Neuronal stem cell (in vitro differentiated cells): ENCODE measurements around the gene FAM219A.
"Not testable (repeated sequence)": the region's sequence is repeated elsewhere in the genome, so short reads cannot be mapped to it uniquely, and the experiment has no call there.

Experiments used
- DNase-seq: peaks from one replicate; pipeline ENCODE4 v3.0.0-alpha.2; 2013; ENCODE audit warnings: low spot score
- H2AFZ ChIP-seq: one replicate; pipeline ENCODE4 v1.6.1; 2013; ENCODE audit warnings: mild to moderate bottlenecking, low read length, inconsistent platforms
- H2AK5ac ChIP-seq: 2 replicates; pipeline ENCODE4 v1.6.1; 2013; ENCODE audit warnings: low read depth, mild to moderate bottlenecking, inconsistent platforms, low read length, moderate library complexity, mixed read lengths
- H2BK120ac ChIP-seq: 2 replicates; pipeline ENCODE4 v1.6.1; 2013; ENCODE audit warnings: low read depth, mild to moderate bottlenecking, inconsistent platforms, low read length, moderate library complexity, mixed read lengths
- H2BK12ac ChIP-seq: one replicate; pipeline ENCODE4 v1.6.1; 2013; ENCODE audit warnings: low read length, inconsistent platforms
- H2BK15ac ChIP-seq: 2 replicates; pipeline ENCODE4 v1.6.1; 2013; ENCODE audit warnings: mild to moderate bottlenecking, low read length, inconsistent platforms, mixed read lengths
- H2BK5ac ChIP-seq: one replicate; pipeline ENCODE4 v1.6.1; 2013; ENCODE audit warnings: inconsistent platforms, mild to moderate bottlenecking, low read length, moderate library complexity
- H3K14ac ChIP-seq: one replicate; pipeline ENCODE4 v1.6.1; 2013; ENCODE audit warnings: low read length, inconsistent platforms
- H3K18ac ChIP-seq: 2 replicates; pipeline ENCODE4 v1.6.1; 2013; ENCODE audit warnings: low read length, inconsistent platforms
- H3K23ac ChIP-seq: 2 replicates; pipeline ENCODE4 v1.6.1; 2013; ENCODE audit warnings: low read depth, mild to moderate bottlenecking, mixed read lengths, low read length, inconsistent platforms; ENCODE audit not compliant: poor library complexity
- H3K27ac ChIP-seq: replicated peaks from 3 replicates; pipeline ENCODE4 v1.5.1; 2013; ENCODE audit warnings: low read length, inconsistent platforms
- H3K27me3 ChIP-seq, 3 experiments: 2 replicates each; pipeline ENCODE4 v1.6.1; 2013; ENCODE audit warnings: low read length in 3 of 3, mild to moderate bottlenecking in 2 of 3, inconsistent platforms in 1 of 3, low read depth in 1 of 3, mixed read lengths in 1 of 3, moderate library complexity in 1 of 3; ENCODE audit not compliant: control insufficient read depth in 3 of 3, insufficient read depth in 3 of 3
- H3K36me3 ChIP-seq, 2 donors: replicated peaks in 1 of 2; 2 replicates each; pipeline ENCODE4 v1.6.1; 2013; ENCODE audit warnings: low read length in 2 of 2; ENCODE audit not compliant: control insufficient read depth in 2 of 2, insufficient read depth in 2 of 2
- H3K4ac ChIP-seq: 2 replicates; pipeline ENCODE4 v1.6.1; 2013; ENCODE audit warnings: inconsistent platforms, mild to moderate bottlenecking, low read length, moderate library complexity
- H3K4me1 ChIP-seq, 2 donors: 1 replicate in 1 of 2; 2 replicates in 1 of 2; pipeline ENCODE4 v1.6.1; 2013; ENCODE audit warnings: low read length in 2 of 2, low read depth in 1 of 2; ENCODE audit not compliant: control insufficient read depth in 2 of 2, insufficient read depth in 1 of 2
- H3K4me2 ChIP-seq: one replicate; pipeline ENCODE4 v1.6.1; 2013; ENCODE audit warnings: mild to moderate bottlenecking, low read length, inconsistent platforms; ENCODE audit not compliant: insufficient read depth, poor library complexity, severe bottlenecking
- H3K4me3 ChIP-seq, 2 donors: 2 replicates each; pipeline ENCODE4 v1.5.1; 2013; ENCODE audit warnings: low read length in 2 of 2, mild to moderate bottlenecking in 2 of 2, inconsistent platforms in 1 of 2, moderate library complexity in 1 of 2
- H3K79me1 ChIP-seq: one replicate; pipeline ENCODE4 v1.6.1; 2013; ENCODE audit warnings: low read depth, mild to moderate bottlenecking, inconsistent platforms, low read length, moderate library complexity
- H3K9ac ChIP-seq: one replicate; pipeline ENCODE4 v1.6.1; 2013; ENCODE audit warnings: mild to moderate bottlenecking, low read depth, low read length, inconsistent platforms; ENCODE audit not compliant: poor library complexity
- H3K9me3 ChIP-seq, 2 donors: replicated peaks in 1 of 2; 2 replicates each; pipeline versions ENCODE3 to v1.6.1; 2013; ENCODE audit warnings: low read length in 2 of 2, mild to moderate bottlenecking in 2 of 2, inconsistent platforms in 1 of 2, low read depth in 1 of 2, mixed read lengths in 1 of 2, moderate library complexity in 1 of 2; ENCODE audit not compliant: control insufficient read depth in 2 of 2, insufficient read depth in 1 of 2
- H4K8ac ChIP-seq: one replicate; pipeline ENCODE4 v1.6.1; 2013; ENCODE audit warnings: low read depth, mild to moderate bottlenecking, inconsistent platforms, low read length, moderate library complexity
- H4K91ac ChIP-seq: one replicate; pipeline ENCODE4 v1.6.1; 2013; ENCODE audit warnings: low read length, low read depth, mild to moderate bottlenecking, inconsistent platforms; ENCODE audit not compliant: poor library complexity
- WGBS, 2 donors: extraction: QIAGEN DNeasy Blood & Tissue Kit; methylation state at CpG; one replicate each; pipeline ENCODE4 v1.1.7; 2013; ENCODE audit warnings: missing lambda C conversion rate in 2 of 2, mixed read lengths in 1 of 2; ENCODE audit not compliant: insufficient read length in 2 of 2, insufficient replicate concordance in 1 of 2; ENCODE audit errors: extremely low coverage in 2 of 2; 5-methylcytosine and 5-hydroxymethylcytosine counted together

FAM219A gene

DNA sequence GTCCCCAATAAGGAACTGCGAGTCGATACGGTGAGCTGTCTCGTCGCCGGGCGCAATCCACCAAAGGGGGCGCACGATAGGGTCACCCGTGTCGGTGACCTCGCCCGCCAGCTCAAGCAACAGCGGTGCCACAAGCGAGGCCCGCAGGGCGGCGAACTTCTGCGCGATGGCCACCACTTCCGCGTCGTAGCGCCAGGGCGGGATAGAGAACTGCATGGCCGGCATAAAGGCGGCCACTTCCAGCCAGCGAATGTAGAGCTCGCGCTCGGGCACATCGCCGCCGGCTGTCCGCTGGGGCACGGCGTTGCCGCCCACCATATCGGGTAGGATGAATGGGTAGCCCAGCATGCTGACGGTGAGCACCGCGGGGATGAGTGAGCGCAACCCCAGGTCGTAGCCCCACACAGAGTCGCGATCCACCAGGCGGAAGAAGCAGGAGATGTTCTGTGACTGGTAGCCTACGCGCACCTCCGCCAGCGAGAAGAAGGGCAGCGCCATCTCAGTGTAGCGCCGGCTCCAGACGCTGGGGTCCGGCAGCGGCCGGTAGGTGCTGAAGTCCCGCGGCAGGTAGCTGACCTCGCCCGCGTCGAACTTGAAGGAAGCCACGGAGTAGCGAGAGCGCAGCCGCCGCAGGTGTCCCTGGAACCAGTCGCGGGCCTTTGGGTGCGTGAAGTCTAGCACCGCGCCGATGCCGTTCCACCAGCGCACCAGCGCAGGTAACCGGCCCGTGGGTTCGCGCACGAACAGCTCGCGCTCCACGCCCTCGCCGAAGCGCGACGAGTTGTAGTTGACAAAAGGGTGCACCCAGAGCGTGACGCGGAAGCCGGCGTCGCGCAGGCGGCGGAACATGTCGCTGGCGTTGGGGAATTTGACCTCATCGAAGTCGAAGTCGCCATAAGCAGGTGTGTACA, 87.1 kb downstream of the FAM219A start:
- Histone ChIP-seq H3K79me1 (no peaks in the 10 kb centered on the region), H3K14ac (peak overlapping the region; percentile 28), H2AK5ac (peak overlapping the region; percentile 64), H2AFZ (no peak overlapping the region), H3K27me3 (peaks cover 0 to 16% (median 10%) of the 10 kb centered on the region in 3 experiments), H3K4me2 (no peak overlapping the region), H4K91ac (peak overlapping the region; percentile 27), H3K4me3 (peak overlapping the region in 1 of 2 donors; percentile 37), H3K18ac (peak overlapping the region; percentile 41), H4K8ac (peak overlapping the region; percentile 89), H2BK12ac (no peak overlapping the region), H3K27ac (no peak overlapping the region), H3K23ac (peak overlapping the region; percentile 76), H2BK5ac (no peak overlapping the region), H3K9ac (no peak overlapping the region), H3K9me3 (peaks cover 5 to 36% of the 10 kb centered on the region in 2 donors), H3K4me1 (peaks cover 3 to 4% of the 10 kb centered on the region in 2 donors), H2BK15ac (peak overlapping the region; percentile 22), H3K4ac (no peak overlapping the region), H3K36me3 (peaks cover 0 to 8% of the 10 kb centered on the region in 2 donors), H2BK120ac (no peak overlapping the region)
- no CpG with 5 or more reads among the region's 105 CpGs for WGBS, 2 donors
- no peak for DNase-seq

DNA sequence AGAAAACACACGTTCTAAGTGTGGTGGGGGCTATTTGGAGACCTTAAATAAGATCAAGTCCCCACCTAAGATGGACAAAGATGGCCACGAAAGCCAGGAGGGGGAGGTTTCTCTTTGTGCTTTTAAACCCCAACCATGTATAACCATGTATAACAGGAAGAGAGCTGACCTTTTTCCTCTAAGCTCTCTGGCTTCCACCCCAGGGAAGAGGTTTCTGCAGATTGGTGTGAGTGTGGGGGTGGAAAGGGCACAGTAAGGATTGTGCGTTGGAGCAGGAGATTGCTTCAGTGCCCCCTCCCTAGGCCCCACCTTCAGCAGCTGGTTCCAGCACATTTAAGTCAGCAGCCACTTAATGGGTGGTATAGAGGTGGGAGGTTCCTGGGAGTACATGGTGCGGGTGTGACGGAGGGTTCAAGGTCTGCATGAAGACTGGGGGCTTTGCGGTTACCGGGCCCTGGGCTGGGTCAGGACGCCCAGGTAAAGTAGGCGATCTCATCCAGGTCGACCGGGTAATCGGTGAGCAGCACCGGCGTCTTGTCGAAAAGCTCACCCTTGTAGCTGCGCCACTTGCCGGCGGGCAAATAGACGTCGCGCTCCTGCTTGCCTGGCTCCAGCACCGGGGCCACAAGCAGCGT, 87.9 kb downstream of the FAM219A start:
- H2BK5ac ChIP-seq: no peak overlapping the region
- no peaks in the 10 kb centered on the region for H3K4me1 ChIP-seq
- no peaks in the 10 kb centered on the region for H3K79me1 ChIP-seq
- peaks cover 0 to 8% (median 3%) of the 10 kb centered on the region in 3 experiments for H3K27me3 ChIP-seq
- no peak overlapping the region for H2BK12ac ChIP-seq
- no peak overlapping the region for H3K27ac ChIP-seq
- H3K23ac ChIP-seq: peak overlapping the region; percentile 76
- no peak overlapping the region for H3K4me3 ChIP-seq
- no CpG with 5 or more reads among the region's 23 CpGs for WGBS, 2 donors
- peak overlapping the region; percentile 7 for H4K91ac ChIP-seq
- peak overlapping the region; percentile 12 for H3K14ac ChIP-seq
- no peak overlapping the region for H3K9ac ChIP-seq
- DNase-seq: no peak
- H3K18ac ChIP-seq: peak overlapping the region; percentile 41
- H3K9me3 ChIP-seq: peaks cover 5 to 37% of the 10 kb centered on the region in 2 donors
- H2BK120ac ChIP-seq: no peak overlapping the region
- no peak overlapping the region for H3K4me2 ChIP-seq
- H3K36me3 ChIP-seq: peaks cover 0 to 8% of the 10 kb centered on the region in 2 donors
- no peak overlapping the region for H4K8ac ChIP-seq
- H2AFZ ChIP-seq: no peak overlapping the region
- H2BK15ac ChIP-seq: no peak overlapping the region
- H2AK5ac ChIP-seq: peak overlapping the region; percentile 21
- no peak overlapping the region for H3K4ac ChIP-seq

DNA sequence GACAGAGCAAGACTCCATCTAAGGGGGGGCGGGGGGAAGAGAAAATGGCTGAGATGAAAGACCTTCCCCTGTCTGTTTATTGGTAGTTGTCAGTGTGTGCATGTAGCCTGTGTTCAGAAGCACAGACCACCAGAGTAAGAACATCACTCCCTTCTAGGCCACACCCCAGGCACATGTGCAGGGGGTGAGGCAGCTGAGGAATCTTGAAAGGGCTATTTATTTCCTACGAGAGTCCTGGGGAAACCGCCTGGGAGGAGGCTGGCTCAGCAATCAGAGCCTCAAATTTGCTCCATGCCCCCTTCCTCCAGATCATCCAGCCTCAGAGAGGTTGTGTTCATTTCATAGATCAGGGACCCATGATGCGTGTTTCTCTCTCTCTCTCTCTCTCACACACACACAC, 88.7 kb downstream of the FAM219A start:
- H3K18ac ChIP-seq: no peak overlapping the region
- no peak overlapping the region for H2BK15ac ChIP-seq
- no peak overlapping the region for H2AFZ ChIP-seq
- no peak overlapping the region for H3K4ac ChIP-seq
- DNase-seq: no peak
- no peak overlapping the region for H2BK12ac ChIP-seq
- no peaks in the 10 kb centered on the region for H3K79me1 ChIP-seq
- no peak overlapping the region for H2BK5ac ChIP-seq
- H3K14ac ChIP-seq: no peak overlapping the region
- H3K4me1 ChIP-seq: peaks cover under 1 to 2% of the 10 kb centered on the region in 2 donors
- no peak overlapping the region for H3K27ac ChIP-seq
- H3K4me3 ChIP-seq: no peak overlapping the region
- no peak overlapping the region for H4K91ac ChIP-seq
- peaks cover 5 to 37% of the 10 kb centered on the region in 2 donors for H3K9me3 ChIP-seq
- H3K23ac ChIP-seq: no peak overlapping the region
- no peak overlapping the region for H2AK5ac ChIP-seq
- H3K27me3 ChIP-seq: peaks cover 0 to 2% (median 0%) of the 10 kb centered on the region in 3 experiments
- no peak overlapping the region for H3K4me2 ChIP-seq
- peaks cover 0 to 8% of the 10 kb centered on the region in 2 donors for H3K36me3 ChIP-seq
- no peak overlapping the region for H3K9ac ChIP-seq
- no peak overlapping the region for H4K8ac ChIP-seq
- H2BK120ac ChIP-seq: no peak overlapping the region
- WGBS, 2 donors: no CpG with 5 or more reads among the region's 4 CpGs

DNA sequence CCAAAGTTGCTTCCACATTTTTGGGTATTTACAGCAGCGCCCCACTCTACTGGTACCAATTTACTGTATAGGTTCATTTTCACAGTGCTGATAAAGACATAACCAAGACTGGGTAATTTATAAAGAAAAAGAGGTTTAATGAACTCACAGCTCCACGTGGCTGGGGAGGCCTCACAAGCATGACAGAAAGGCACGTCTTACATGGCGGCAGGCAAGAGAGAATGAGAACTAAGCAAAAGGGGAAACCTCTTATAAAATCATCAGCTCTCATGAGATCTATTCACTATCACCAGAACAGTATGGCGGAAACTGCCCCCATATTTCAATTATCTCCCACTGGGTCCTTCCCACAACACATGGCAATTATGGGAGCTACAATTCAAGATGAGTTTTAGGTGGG, 89.6 kb downstream of the FAM219A start:
- not testable (repeated sequence) for H2BK5ac ChIP-seq, H2AFZ ChIP-seq, H3K27me3 ChIP-seq, H3K4me1 ChIP-seq, H4K8ac ChIP-seq, H3K9ac ChIP-seq, DNase-seq, H3K4ac ChIP-seq, H3K23ac ChIP-seq, H3K18ac ChIP-seq, H2BK15ac ChIP-seq, H4K91ac ChIP-seq, H2BK12ac ChIP-seq, H3K4me3 ChIP-seq, H3K36me3 ChIP-seq, H2AK5ac ChIP-seq, H3K27ac ChIP-seq, H3K4me2 ChIP-seq, H3K14ac ChIP-seq, H3K79me1 ChIP-seq, H2BK120ac ChIP-seq
- peaks cover 5 to 37% of the 10 kb centered on the region in 2 donors for H3K9me3 ChIP-seq
- WGBS, 2 donors: no CpG with 5 or more reads among the region's 5 CpGs
